Transverse colon (tissue), 4 donors: ENCODE measurements around the gene C2CD4C.
"Not testable (repeated sequence)": the region's sequence is repeated elsewhere in the genome, so short reads cannot be mapped to it uniquely, and the experiment has no call there.

ENCODE experiments used
- POLR2A ChIP-seq: fragments of 450-650 bp; IDR thresholded peaks from one replicate; pipeline ENCODE4 v1.6.1; 2016; ENCODE audit warnings: antibody characterized with exemption, mild to moderate bottlenecking, moderate library complexity
- POLR2AphosphoS5 ChIP-seq, 3 donors: sonication (generic); formaldehyde crosslinking; IDR thresholded peaks; one replicate each; pipeline ENCODE4 v1.6.1; 2016; ENCODE audit warnings: antibody characterized with exemption in 3 of 3
- TF ChIP-seq, protein P1 (sequence below), 5 experiments: fragments of 200-600 bp in 3 of 5; fragments of 450-650 bp in 2 of 5; sonication (generic) in 3 of 5; IDR thresholded peaks; 1 replicate in 2 of 5; 2 replicates in 3 of 5; pipeline ENCODE4 v1.5.1; 2016 to 2017; ENCODE audit warnings: antibody characterized with exemption in 5 of 5, inconsistent platforms in 3 of 5, mild to moderate bottlenecking in 2 of 5, moderate library complexity in 1 of 5

GRCh38 chr19:386632-387301 lies 22.2 kb downstream of the C2CD4C start:
- not testable (repeated sequence) for TF ChIP-seq POLR2A; POLR2AphosphoS5 (IDR thresholded peaks at IDR 0.05)
- TF ChIP-seq, protein P1, sequence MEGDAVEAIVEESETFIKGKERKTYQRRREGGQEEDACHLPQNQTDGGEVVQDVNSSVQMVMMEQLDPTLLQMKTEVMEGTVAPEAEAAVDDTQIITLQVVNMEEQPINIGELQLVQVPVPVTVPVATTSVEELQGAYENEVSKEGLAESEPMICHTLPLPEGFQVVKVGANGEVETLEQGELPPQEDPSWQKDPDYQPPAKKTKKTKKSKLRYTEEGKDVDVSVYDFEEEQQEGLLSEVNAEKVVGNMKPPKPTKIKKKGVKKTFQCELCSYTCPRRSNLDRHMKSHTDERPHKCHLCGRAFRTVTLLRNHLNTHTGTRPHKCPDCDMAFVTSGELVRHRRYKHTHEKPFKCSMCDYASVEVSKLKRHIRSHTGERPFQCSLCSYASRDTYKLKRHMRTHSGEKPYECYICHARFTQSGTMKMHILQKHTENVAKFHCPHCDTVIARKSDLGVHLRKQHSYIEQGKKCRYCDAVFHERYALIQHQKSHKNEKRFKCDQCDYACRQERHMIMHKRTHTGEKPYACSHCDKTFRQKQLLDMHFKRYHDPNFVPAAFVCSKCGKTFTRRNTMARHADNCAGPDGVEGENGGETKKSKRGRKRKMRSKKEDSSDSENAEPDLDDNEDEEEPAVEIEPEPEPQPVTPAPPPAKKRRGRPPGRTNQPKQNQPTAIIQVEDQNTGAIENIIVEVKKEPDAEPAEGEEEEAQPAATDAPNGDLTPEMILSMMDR (IDR thresholded peaks at IDR 0.05) = not testable (repeated sequence)
